NCI-H526 (cell line): ENCODE data around the gene GRB14.
"Not testable (repeated sequence)": the region's sequence is repeated elsewhere in the genome, so short reads cannot be mapped to it uniquely, and the experiment has no call there.

Source experiments
- DNase-seq, 2 experiments: peaks; one replicate each; lab custom pipeline; 2025; lab: John Stamatoyannopoulos, UW

The GRB14 gene

DNA sequence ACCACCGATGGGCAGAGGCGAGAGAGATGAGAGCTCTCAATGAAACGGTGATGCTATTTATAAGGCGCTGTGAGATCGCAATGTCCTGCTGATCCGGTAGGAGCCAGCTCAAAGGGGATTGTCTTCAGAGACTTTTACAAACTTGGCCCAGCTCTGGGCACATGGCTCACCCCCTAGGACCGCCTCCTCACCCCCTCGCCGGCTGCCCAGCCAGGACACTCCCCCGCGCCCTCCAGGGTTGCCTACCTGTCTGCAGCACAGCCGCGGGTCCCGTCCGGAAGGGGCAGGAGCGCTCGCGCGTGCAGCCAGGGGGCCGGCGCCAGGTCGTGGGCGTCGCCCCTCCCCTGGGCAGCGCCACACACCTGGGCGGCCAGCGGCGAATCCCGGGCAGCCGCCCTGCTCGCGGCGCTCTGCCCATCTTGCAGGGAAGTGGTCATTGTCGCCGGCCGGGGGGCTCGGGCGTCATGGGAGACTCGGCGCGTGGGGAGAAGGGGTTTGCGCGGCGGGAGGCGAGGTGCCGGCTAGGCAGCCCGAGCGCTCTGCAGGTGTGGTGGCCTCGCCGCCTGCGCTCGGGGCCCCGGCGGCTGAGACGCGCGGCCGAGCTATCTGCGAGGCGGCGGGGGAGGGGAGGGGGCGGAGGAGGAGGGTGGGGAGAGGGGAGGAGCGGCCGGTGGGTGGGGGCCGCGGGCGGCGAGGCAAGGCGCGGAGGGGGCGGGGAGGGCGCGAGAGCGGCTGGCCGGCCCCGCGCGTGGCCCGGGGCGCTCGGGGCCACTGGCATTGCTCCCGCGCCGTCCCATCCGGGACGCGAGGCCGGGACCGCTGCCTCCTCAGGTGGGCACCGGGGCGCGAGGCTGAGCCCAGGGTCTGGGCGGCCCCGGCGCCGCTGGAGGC lies at the start of gene GRB14:
Gene GRB14, minus strand, starts transcription at position 610 of the 891 bp plus-strand sequence. Its CDS starts 173 bp downstream, at position 437.
- DNase-seq, result peak; percentile 51 to 81

DNA sequence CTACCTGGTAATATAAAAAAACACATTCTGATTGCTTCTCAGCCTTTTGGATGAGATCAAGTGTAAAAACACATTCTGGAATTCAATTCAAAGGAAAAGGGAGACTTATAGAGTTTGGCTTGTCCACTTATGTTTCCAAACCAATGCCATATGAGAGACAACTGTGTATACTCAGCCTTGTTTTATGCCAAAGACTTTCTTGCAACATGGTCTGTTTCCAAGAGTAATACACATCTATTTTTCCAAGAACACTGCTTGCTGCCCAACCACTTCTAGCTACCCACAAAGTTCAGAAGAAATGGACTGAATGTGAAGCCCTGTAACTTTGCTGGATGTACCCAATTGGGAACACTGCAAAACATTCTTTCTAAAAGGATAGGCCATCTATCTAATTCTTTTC lies 48.0 kb upstream of the GRB14 start:
- no peak for DNase-seq

DNA sequence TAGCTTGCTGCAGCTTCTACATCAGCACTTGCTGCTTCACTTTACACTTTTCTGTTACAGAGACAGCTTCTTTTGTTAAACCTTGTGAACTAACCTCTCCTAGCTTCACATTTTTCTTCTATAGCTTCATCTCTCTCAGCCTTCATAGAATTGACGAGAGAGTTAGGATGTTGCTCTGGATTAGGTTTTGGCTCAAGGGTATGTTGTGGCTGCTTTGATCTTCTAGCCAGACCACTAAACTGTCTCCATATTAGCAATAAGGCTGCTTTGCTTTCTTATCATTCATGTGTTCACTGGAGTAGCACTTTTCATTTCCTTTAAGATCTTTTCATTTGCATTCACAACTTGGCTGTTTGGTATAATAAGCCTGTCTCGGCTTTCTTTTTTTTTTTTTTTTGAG lies 46.3 kb upstream of the GRB14 start:
- no peak for DNase-seq

DNA sequence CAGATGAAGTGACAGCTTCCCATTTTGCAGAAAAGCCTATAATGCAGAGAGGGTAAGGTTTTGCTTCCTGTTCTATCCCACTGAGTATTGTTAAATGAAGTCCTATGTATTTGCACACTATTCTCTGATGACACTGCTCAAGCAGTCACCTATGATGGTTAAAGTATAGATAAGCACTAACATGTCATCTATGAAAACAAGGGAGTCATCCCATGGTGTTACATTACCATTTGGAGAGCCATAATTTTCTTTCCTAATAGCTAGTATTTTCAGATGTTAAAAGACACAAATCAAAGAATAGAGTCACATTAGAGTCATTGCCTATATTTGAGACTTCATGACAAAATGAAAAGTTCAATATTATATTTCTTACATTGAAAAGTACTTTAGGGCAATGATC lies 42.8 kb upstream of the GRB14 start:
- no peak for DNase-seq

DNA sequence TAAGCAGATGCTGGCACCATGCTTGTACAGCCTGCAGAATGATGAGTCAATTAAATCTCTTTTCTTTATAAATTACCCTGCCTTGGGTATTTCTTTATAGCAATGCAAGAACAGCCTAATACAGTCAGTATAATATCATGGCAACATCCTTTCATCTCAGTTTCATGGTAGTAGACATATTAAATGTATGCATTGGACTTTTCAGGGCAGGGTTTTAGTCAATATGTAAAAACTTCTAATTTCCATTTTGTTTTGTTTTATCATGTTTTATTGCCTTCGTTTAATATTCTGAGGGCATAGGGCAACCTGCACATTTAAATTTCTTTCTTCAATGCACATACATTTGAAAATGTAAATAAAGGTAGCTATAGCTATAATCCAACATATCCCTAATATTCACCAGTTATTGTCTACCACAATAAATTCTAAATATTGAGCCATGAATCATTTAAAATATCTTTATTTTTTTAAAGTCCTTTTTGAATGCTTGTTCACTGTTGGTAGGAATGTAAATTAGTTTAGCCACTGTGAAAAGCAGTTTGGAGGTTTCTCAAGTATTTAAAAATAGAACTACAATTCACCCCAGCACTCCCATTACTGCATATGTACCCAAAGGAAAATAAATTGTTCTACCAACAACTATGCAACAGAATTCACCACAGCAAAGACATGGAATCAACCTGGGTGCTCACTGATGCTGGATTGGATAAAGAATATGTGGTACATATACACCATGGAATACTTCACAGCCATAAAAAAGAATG lies 41.8 kb upstream of the GRB14 start:
- peak; percentile 22 to 52 for DNase-seq

DNA sequence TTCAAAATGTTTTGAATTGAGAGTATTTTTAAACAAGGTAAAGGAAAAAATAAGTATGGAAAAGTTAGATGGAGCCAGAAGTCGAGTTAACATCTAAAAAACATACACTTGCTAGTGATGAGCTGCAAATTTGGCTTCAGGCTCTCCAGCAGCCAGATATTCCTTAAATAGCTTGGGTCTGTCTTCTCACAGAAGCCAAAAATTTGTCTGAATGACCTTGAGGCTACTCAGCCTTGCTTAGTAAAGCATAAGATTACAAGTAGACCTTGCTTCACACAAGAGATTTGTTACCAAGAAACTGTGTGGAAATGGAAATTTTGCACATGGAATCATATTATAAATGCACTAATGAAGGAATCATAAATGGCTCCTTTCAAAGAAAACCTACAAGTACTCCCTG lies 40.8 kb upstream of the GRB14 start:
- no peak for DNase-seq

DNA sequence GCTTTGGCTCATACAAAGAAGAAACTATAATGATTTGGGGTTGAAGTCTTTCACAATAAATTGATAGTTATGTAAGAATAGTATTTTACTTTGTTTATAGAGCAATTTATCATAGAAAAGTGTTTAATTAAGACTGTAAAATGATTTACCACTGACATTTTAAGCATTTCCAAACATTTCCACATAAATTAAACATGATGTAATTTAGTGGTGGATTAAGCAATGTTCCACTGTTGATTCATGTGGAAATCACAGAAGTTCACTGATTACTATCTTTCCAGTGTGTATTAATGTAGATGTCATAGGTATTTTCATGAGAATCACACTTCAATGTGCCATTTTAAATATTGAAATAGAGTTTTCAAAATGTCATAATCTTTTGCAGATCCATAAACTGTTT lies 40.1 kb upstream of the GRB14 start:
- no peak for DNase-seq

DNA sequence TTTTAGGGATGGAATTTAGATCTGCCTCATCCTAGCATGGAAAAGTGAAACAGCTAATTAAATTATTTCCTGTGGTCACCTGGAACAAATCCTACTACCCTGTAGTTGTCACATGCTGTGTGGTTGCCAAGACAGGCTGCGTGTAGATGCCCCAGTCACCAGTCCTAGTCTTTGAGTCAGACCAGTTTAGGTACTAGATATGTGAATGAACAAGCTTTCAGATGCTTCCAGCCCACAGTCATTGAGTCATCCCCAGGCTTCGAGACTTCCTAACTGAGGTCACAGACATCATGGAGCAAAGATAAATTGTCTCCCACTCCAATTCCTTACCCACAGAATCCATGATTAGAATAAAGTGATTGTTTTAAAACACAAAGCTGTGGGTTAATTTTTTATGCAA lies 35.8 kb upstream of the GRB14 start:
- no peak for DNase-seq

DNA sequence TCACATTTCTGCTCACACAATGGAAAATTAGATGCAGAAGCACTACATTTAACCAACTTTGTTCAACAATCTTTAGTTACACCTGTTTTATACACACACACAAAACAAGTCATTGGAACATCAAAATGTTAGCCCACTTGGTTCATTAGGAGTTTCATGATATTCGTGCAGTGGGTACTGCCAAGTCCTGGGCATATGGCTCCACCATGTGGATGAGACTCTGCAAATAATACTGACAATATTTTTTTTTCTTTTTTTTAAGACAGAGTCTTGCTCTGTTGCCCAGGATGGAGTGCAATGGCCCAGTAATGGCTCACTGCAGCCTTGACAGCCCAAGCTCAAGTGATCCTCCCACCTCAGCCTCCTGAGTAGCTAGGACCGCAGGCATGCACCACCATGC lies 34.5 kb upstream of the GRB14 start:
- no peak for DNase-seq

DNA sequence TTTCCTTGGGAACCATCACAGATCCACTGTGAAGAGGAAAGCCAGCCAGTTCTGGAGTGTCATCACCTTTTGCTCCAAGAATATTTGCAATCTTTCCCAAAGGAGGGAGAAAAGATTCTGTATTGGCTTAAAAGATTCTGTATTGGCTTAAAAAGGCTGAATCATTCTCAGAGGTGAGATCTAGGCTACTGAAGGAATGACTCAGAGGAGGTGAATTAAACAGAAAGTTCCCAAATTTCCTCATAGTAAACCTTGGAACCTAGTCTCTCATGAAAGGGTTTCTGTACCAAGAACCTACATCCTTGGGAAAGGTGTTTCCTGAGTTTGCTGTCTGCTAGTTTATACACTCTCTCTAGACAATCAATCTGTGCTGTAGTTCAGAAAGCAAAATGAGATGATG lies 34.1 kb upstream of the GRB14 start:
- DNase-seq, result no peak

DNA sequence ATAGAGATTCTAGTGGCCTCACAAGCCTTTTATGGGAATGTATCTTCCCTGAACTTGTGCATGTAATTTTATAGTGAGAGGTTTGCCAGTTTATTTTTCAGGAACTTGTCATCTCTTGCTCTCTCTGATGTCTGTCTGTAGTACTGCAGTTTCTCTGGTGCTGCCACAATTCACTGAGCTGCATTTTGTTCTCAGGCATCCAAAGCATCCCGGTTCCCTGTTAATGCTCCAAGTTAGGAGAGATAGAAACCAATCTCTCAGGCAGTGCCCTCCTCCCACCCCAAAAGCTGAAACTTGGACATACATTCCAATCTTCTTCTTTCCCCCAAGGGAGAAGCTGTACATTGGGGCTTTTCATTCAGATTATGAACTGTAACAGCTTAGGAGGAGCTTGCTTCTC lies 30.1 kb upstream of the GRB14 start:
- DNase-seq, result no peak

DNA sequence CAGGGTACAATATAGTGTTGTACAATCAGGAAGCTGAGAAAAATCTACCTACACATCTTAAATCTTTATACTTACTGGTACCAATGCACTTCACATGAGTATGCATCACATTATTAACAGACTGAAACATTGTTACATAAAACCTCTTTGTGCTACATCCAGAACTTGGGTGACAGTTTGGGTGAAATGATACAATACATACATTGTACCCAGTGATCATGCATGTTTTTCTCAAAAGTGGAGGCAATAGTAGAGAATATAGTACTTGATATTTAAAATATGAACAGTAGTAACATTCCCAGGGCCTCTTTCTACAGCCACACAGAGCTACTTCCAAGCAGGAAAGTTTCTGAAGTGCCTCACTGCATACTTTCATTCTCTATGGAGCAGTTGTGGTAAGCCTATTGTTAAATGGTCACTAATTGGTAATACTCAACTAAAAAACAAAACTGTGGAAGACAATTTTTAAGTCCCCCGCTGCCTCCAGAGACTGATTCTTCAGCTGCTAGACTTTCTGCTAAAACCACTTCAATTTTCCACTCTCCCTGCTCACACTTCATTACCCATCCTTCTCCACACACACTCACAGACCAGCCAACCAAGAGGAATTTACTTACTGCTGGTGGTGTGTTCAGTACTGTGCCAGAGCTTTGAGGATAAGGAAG lies 22.9 kb upstream of the GRB14 start:
- no peak for DNase-seq

DNA sequence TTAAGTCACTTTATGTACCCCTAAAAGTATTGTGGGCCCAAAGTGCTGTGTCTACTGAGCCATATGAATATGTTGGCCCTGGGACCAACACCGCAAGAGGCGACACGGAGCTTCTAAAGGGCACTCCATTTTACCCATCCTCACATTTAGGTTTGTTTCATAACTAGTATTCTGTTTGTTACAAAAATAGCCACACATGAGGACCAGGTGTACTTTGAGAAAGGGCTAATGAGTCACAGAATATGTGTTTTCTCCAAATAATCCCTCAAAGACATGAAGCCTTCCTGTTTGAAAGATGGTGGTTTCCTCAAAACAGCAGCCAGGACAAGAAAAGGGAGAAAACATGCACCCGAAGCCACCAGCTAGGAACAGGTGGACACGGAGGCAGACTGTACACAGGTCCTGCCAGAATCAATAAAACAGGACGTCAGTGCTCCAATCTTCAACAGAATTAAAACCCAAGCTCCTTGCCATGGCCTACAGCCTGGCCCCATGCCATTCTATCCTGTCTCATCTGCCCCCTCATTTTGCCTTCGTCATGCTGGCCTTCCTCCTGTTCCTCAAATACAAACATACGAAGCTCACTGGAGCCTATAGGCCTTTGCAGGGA lies 21.8 kb upstream of the GRB14 start:
- DNase-seq, result no peak

DNA sequence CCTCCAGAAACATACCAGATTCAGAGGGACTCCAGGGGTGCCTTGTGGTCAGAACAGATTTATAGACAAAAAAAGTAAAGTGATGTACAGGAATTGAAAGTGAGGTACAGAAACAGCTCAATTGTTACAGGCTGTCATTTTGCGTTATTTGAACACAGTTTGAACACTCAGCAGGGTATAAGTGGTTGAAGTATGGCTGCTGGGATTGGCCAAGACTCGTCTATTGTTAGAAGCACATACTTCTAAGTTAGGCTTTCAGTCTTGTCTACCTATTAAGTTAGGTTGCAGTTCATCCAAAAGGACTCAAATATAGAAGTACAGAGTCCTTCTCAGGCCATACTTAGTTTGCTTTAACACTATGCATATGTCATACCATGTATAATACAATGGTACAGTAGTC lies 21.0 kb upstream of the GRB14 start:
- DNase-seq, result no peak

DNA sequence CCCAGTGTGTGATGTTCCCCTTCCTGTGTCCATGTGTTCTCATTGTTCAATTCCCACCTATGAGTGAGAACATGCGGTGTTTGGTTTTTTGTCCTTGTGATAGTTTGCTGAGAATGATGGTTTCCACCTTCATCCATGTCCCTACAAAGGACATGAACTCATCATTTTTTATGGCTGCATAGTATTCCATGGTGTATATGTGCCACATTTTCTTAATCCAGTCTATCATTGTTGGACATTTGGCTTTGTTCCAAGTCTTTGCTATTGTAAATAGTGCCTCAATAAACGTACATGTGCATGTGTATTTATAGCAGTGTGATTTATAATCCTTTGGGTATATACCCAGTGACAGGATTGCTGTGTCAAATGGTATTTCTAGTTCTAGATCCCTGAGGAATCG lies 7.0 kb upstream of the GRB14 start:
- DNase-seq, result not testable (repeated sequence)

DNA sequence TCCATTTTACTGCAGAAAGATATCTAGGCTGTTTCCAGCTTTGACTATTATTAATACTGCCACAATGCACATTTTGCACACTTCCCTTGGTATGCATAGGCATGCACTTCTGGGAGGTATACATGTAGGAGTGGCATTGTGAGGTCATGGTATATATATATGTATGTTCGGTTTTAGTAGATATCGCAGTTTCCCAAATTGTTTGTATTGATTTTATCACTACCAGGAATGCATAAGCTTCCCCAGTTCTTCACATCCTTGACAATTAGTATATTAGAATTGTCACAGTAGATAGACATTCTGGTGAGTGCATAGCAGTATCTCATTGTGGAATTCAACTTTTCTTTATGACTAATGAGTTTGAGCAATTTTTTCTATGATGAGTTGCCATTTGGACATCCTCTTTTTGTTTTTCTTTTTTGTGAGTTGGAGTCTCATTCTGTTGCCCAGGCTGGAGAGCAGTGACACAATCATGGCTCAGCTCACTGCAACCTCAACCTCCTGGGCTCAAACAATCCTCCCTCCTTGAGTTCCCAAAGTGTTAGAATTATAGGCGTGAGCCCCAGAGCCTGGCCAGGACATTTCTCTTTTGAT lies 4.2 kb upstream of the GRB14 start:
- DNase-seq, result no peak

DNA sequence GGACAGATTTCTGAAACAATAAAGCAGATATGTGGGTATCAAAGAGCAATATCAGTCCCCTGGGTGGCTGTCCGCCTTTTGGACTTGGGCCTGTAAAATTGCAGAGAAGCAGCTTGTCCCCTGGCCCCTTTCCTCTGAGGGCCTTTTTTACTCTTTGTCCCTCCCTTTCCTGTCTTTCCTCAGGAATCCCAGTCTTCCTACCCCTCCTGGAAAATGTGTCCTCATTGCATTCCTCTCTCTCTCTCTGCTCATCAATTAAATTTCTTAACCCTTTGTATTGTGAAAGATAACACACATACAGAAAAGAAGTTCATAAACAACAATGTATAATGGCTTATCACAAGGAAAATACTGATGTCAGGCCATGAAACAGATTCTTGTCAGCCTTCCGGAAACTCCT lies 3.0 kb upstream of the GRB14 start:
- no peak for DNase-seq

DNA sequence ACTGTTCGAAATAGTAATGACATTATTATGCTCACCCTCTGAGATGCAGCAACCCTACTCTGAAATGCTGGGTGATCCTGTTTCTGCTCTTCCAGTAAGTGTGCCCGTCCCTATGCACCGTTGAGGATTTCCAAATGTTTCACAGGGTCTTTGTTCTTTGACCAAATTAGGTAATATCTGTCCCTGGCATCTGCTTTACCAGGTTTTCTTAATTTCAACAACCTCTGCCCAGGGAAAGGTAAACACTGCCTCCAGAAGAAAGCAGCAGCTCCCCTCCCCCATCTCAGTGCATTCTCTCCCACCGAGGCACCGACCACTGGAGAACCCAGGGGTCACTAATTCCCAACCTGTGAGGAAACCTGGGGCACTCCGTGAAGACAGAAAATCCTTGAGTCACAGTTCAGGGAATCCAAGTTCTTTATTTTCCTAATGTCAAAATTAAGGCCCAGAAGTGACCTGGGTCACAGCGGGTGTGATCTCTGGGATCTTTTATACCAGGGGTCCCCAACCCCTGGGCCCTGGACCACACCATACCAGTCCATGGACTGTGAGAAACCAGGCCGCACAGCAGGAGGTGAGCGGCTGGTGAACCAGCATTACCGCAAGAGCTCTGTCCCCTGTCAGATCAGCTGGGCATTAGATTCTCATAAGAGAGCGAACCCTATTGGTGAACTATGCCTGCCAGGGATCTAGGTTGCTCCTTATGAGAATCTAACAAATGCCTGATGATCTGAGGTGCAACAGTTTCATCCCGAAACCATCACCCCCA lies 1.2 kb upstream of the GRB14 start:
- DNase-seq, result no peak

DNA sequence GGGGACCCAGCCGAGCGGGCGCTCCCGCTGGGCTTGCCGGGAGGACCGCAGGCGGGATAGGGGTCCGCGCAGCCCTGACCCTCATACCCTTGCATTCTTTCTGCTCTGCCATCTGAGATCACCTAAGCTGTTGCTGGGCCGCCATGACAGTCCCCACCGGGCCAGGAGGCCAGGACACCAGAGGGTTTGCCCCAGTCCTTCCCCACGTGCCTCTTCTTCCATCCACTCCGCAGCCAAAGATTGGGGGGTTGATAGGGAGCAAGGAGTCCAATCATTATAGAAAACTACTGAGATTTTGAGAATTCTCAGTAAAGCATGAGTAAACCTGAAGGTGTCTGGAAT lies 453 bp upstream of the GRB14 start:
- no peak for DNase-seq

DNA sequence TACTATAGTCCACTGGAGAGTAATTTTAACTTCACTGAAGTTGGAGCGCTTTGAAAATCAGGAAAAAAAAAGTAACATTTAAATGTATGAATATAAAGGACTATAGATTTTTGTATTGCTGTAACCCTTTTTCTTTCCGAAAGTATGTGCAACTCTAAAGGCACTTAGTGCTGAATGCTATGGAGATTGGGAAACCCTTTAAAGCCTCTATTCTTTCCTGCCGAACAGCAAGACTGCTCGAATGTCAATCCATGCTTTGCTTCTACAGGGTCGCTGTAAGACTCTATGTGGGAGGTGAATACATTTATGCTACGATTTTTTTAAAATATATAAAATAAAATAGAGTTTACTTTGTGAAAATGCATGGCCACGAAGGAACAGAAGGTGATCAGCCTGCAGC lies 825 bp downstream of the GRB14 start:
- peak in 1 of 2 experiments; percentile 44 for DNase-seq

DNA sequence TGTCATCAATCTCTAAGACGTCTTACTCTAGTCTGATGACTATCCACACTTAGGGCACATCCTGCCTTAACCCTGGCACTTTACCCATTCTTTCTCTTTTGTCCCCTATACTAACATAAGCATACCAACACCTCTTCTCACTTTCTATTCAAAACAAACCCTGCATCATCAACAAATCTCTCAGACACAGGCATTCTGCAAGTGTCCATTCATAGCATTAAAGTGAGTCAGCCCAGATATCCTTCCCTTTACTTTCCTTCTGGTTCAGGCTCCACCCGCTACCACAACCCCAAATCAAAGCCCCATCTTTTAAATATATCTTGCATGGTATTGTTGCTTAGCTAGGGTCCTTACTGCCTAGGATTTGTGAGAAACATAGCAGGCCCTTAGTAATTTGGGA lies 3.8 kb downstream of the GRB14 start:
- DNase-seq, result no peak
